HuH-7.5 (cell line): ENCODE data around the gene WDR5B.
A peak's percentile ranks its signal among the peaks of the same experiment; 100 is the strongest.

Experiments used
- DNase-seq: peaks from one replicate; pipeline ENCODE4 v3.0.0; 2011; ENCODE audit warnings: low spot score

The WDR5B gene

GRCh38 chr3:122409446-122409845 is 6.4 kb downstream of the WDR5B start:
- no peak for DNase-seq

GRCh38 chr3:122407946-122408345 is 7.9 kb downstream of the WDR5B start:
- DNase-seq: no peak

GRCh38 chr3:122406198-122406597 is 9.7 kb downstream of the WDR5B start:
- DNase-seq: no peak

GRCh38 chr3:122405015-122405414 is 10.8 kb downstream of the WDR5B start:
- no peak for DNase-seq

DNA sequence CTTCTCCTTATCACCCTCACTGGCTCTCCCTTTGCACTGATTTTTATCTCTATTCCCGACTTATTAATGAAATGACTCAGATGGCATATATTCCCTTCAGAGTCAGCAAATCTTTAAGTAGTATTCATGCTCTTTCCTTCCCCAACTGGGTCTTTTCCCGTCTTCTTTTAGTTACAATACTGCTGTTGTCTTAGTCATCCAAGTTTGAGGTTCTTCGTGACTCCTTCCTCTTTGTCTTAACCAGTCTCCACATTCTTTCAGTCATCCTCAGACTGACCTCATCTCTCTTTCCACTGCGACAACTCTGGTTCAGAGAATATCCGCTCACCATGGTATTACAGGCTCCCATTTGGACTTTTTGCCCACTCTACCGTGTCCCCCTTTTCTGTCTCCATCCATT is 12.4 kb downstream of the WDR5B start:
- no peak for DNase-seq

GRCh38 chr3:122398920-122399319 is 16.9 kb downstream of the WDR5B start:
- DNase-seq: no peak

DNA sequence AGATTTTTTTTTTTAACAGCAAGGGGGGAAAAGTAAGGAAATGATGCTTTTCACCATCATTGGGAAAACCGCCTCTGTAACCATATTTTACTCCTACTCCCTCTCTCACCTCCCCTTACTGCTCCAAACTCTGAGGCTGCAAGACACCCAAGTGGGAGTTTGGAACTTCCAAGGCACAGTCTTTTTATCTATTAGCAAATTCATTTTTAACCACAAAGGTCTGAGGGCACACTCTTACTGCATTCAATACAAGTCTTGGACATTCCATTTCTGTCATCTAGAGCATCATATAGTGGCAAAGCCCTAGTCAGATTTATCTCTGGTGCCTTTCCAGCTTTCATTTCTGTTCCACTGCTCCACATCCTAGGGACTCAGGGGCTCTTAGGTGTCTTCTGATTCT is 18.7 kb downstream of the WDR5B start:
- DNase-seq: no peak

GRCh38 chr3:122396511-122396910 is 19.4 kb downstream of the WDR5B start:
- DNase-seq: no peak

DNA sequence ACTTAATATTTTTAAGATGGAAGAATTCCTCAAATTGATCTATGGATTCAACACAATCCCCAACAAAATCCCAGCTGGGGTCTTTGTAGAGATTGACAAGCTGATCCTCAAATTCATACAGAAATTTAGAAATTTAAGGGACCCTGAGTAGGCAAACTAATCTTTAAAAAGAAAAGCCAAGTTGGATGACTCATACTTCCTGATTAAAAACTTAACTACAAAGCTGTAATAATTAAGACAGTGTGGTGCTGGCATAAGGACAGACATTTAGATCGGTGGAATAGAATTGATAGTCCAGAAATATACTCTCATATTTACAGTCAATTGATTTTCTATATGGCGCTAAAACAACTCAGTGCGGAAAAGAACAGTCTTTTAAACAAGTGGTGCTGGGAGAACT is 20.3 kb downstream of the WDR5B start:
- DNase-seq: no peak

GRCh38 chr3:122394173-122394572 is 21.7 kb downstream of the WDR5B start:
- no peak for DNase-seq

- no peak for DNase-seq
Observed at GRCh38 chr3:122392868-122393844, 22.7 kb downstream of the WDR5B start.

DNA sequence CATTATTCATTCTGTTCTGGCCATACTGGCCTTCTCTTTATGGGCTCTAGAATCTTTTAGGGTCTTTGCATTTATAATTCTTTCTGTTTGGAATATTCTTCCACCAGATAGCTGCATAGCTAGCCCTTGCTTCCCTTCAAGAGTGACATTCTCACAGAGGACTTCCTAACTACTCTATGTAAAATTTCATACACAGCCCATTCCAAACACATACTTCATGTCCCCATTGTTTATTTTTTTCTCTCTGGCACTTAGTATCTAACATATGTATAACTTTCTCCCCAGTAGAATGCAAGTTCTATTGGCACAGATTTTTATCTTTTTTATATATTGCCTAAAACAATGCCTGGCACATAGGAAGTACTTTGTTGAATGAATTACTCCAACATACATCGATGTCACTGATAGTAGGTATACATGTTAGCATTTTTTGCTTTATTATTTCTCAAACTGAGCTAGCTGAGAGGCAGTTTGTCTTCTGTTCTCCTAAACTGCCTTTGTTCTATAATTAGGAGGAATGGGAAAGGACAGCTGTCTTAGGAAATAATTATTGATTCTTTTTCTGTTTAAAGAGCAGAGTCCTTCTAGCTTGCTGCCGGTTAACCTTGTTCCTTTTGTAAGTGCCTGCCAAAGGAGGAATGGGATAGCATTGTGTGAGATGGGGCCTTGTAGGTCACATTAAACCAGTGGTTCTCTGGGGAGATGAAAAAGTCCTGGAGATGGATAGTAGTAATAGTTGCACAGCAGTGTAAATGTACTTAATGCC is 24.0 kb downstream of the WDR5B start:
- DNase-seq: no peak

GRCh38 chr3:122390665-122391064 is 25.2 kb downstream of the WDR5B start:
- no peak for DNase-seq

GRCh38 chr3:122389892-122390291 is 26.0 kb downstream of the WDR5B start:
- no peak for DNase-seq

GRCh38 chr3:122389197-122389596 is 26.7 kb downstream of the WDR5B start:
- DNase-seq: no peak

GRCh38 chr3:122387709-122388108 is 28.2 kb downstream of the WDR5B start:
- DNase-seq: no peak

GRCh38 chr3:122383771-122384697 is 31.8 kb downstream of the WDR5B start, which contains the start of gene FAM162A:
TSS of gene FAM162A (plus strand) at chr3:122384182. CDS start at chr3:122384266, 84 bp downstream.
- peak; percentile 74 for DNase-seq

- peak; percentile 82 for DNase-seq
Observed at GRCh38 chr3:122382888-122383666, 32.8 kb downstream of the WDR5B start, which contains the start of gene MIX23. TSS of gene MIX23 (minus strand) at chr3:122383231. CDS start at chr3:122383224, 7 bp downstream.

DNA sequence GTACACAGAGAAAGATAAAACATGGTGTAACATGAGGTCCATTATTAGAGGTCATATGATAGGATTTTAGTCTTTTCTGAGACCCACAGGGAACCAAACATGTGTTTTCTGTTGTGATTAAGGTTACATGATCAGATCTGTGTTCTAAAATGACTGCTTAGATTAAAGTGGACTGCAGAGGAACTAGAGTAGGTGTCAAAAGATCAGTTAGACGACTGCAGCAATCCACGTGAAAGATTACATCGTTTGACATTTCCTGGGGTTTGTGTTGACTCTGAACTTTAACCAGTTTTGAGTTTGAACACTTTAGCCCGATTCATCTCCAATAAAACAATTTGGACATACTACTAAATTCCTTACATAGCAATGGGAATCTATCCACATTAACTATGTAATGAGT is 37.9 kb downstream of the WDR5B start:
- DNase-seq: no peak

GRCh38 chr3:122374034-122374433 is 41.8 kb downstream of the WDR5B start:
- no peak for DNase-seq

- DNase-seq: no peak
Observed at GRCh38 chr3:122366379-122366749, 49.5 kb downstream of the WDR5B start.
